HepG2 (cell line): ENCODE measurements around the gene CRAMP1. TPM values are rescaled to one million over a fixed set of nuclear protein-coding genes. Genes with fewer than 3 reads are reported as not detected.

Experiments
- AKAP8 ChIP-seq: sonication (generic); formaldehyde crosslinking; IDR thresholded peaks from 2 replicates; pipeline ENCODE4 v1.5.1; 2020; ENCODE audit warnings: mild to moderate bottlenecking, missing genetic modification reagents
- ARID2 ChIP-seq: sonication (generic); formaldehyde crosslinking; IDR thresholded peaks from 2 replicates; pipeline ENCODE4 v1.8.1; 2022; ENCODE audit warnings: mild to moderate bottlenecking, missing genetic modification reagents, borderline replicate concordance
- ATF7 ChIP-seq, 2 experiments: fragments of 450-650 bp in 1 of 2; sonication (generic) in 1 of 2; formaldehyde crosslinking in 1 of 2; IDR thresholded peaks; 2 replicates each; pipeline versions ENCODE4 v1.4.0 to v1.6.1; 2016 to 2020; ENCODE audit warnings: antibody characterized with exemption in 1 of 2, mild to moderate bottlenecking in 1 of 2, missing genetic modification reagents in 1 of 2
- GATA4 ChIP-seq: sonication (generic); IDR thresholded peaks from 2 replicates; pipeline ENCODE4 v1.6.1; 2016; ENCODE audit warnings: antibody characterized with exemption, low read depth, borderline replicate concordance
- HCFC1 ChIP-seq: fragments of 150-350 bp; IDR thresholded peaks from 2 replicates; pipeline ENCODE4 v1.6.1; 2014; ENCODE audit warnings: low read depth, low read length
- HMGA1 ChIP-seq: sonication (generic); formaldehyde crosslinking; conservative IDR thresholded peaks from 2 replicates; pipeline ENCODE4 v1.4.0; 2020; ENCODE audit warnings: missing genetic modification reagents
- HNF1A ChIP-seq, 2 experiments: sonication (generic) in 1 of 2; formaldehyde crosslinking in 1 of 2; IDR thresholded peaks; 2 replicates each; pipeline versions ENCODE4 v1.4.0 to v1.6.1; 2016 to 2020; ENCODE audit warnings: borderline replicate concordance in 1 of 2, low read depth in 1 of 2, mild to moderate bottlenecking in 1 of 2, missing genetic modification reagents in 1 of 2
- KAT7 ChIP-seq: IDR thresholded peaks from 2 replicates; pipeline ENCODE4 v1.6.1; 2018; ENCODE audit warnings: borderline replicate concordance, missing compliant biosample characterization
- KDM4B ChIP-seq: sonication (generic); formaldehyde crosslinking; IDR thresholded peaks from 2 replicates; pipeline ENCODE4 v1.4.0; 2020; ENCODE audit warnings: missing genetic modification reagents
- KMT2A ChIP-seq: sonication (generic); formaldehyde crosslinking; IDR thresholded peaks from 2 replicates; pipeline ENCODE4 v1.4.0; 2020; ENCODE audit warnings: missing genetic modification reagents
- NFKB2 ChIP-seq: sonication (generic); formaldehyde crosslinking; IDR thresholded peaks from 2 replicates; pipeline ENCODE4 v1.4.0; 2020; ENCODE audit warnings: missing genetic modification reagents, borderline replicate concordance
- POLR2AphosphoS5 ChIP-seq: IDR thresholded peaks from 2 replicates; pipeline ENCODE4 v1.6.1; 2012; ENCODE audit warnings: low read depth, low read length
- SNAI1 ChIP-seq: sonication (generic); formaldehyde crosslinking; IDR thresholded peaks from 2 replicates; pipeline ENCODE4 v1.5.0; 2020; ENCODE audit warnings: mild to moderate bottlenecking, missing genetic modification reagents, borderline replicate concordance
- TBL1XR1 ChIP-seq: fragments of 150-350 bp; IDR thresholded peaks from 2 replicates; pipeline ENCODE4 v1.6.1; 2014; ENCODE audit warnings: borderline replicate concordance, low read length; ENCODE audit not compliant: partially characterized antibody
- ZBTB20 ChIP-seq: sonication (generic); formaldehyde crosslinking; IDR thresholded peaks from 2 replicates; pipeline ENCODE4 v1.8.1; 2023; ENCODE audit warnings: missing genetic modification reagents, low read depth, mild to moderate bottlenecking, borderline replicate concordance
- ZFX ChIP-seq: sonication (generic); formaldehyde crosslinking; IDR thresholded peaks from 2 replicates; pipeline ENCODE4 v1.4.0; 2020; ENCODE audit warnings: mild to moderate bottlenecking, low read depth, missing genetic modification reagents, moderate library complexity
- ZNF180 ChIP-seq: sonication (generic); formaldehyde crosslinking; IDR thresholded peaks from 2 replicates; pipeline ENCODE4 v1.4.0; 2020; ENCODE audit warnings: low read depth, missing genetic modification reagents, borderline replicate concordance
- ZNF232 ChIP-seq: sonication (generic); formaldehyde crosslinking; IDR thresholded peaks from 2 replicates; pipeline ENCODE4 v1.4.0; 2020; ENCODE audit warnings: missing genetic modification reagents, borderline replicate concordance
- ZNF354B ChIP-seq: sonication (generic); formaldehyde crosslinking; IDR thresholded peaks from 2 replicates; pipeline ENCODE4 v1.8.0; 2022; ENCODE audit warnings: mild to moderate bottlenecking, missing genetic modification reagents
- ZNF543 ChIP-seq: sonication (generic); formaldehyde crosslinking; IDR thresholded peaks from 2 replicates; pipeline ENCODE4 v1.4.0; 2020; ENCODE audit warnings: mild to moderate bottlenecking, missing genetic modification reagents
- ZNF891 ChIP-seq: sonication (generic); formaldehyde crosslinking; IDR thresholded peaks from 2 replicates; pipeline ENCODE4 v1.5.0; 2020; ENCODE audit warnings: mild to moderate bottlenecking, missing genetic modification reagents
- ZSCAN25 ChIP-seq: sonication (generic); formaldehyde crosslinking; IDR thresholded peaks from 2 replicates; pipeline ENCODE4 v1.8.0; 2022; ENCODE audit warnings: mild to moderate bottlenecking, missing genetic modification reagents
- ZSCAN31 ChIP-seq: sonication (generic); formaldehyde crosslinking; IDR thresholded peaks from 2 replicates; pipeline ENCODE4 v1.5.0; 2020; ENCODE audit warnings: low read depth, mild to moderate bottlenecking, missing genetic modification reagents
- polyA plus RNA-seq, 8 experiments: library from polyadenylated mRNA; depleted of rRNA in 3 of 8; stranded (reverse) in 7 of 8; unstranded in 1 of 8; fragments of >200 nt; fragmentation: Illumina TruSeq in 4 of 8; extraction: Trizol in 4 of 8; gene quantifications; 2 replicates each; pipeline versions ENCODE4 v1.2.1 to v1.2.3, GENCODE V29; 2011 to 2016; ENCODE audit warnings: low read depth in 4 of 8, missing spikeins in 1 of 8, mixed read lengths in 1 of 8; ENCODE audit not compliant: insufficient read depth in 1 of 8
- total RNA-seq, 5 experiments: library from RNA; depleted of rRNA; stranded (reverse); fragments of >200 nt; fragmentation: Illumina TruSeq; extraction: Trizol; gene quantifications; 2 replicates each; pipeline ENCODE4 v1.2.3, GENCODE V29; 2016; ENCODE audit warnings: low read depth in 1 of 5
- TF ChIP-seq, protein P1 (sequence below): IDR thresholded peaks from 2 replicates; pipeline ENCODE4 v1.6.1; 2016

The CRAMP1 gene
- total and polyA plus RNA-seq, 2 of the 13 experiments (the other 11 are each of a cell fraction or from before 2014, with no cell fraction given): 6.8 to 9.7 TPM

- TF ChIP-seq, protein P1, sequence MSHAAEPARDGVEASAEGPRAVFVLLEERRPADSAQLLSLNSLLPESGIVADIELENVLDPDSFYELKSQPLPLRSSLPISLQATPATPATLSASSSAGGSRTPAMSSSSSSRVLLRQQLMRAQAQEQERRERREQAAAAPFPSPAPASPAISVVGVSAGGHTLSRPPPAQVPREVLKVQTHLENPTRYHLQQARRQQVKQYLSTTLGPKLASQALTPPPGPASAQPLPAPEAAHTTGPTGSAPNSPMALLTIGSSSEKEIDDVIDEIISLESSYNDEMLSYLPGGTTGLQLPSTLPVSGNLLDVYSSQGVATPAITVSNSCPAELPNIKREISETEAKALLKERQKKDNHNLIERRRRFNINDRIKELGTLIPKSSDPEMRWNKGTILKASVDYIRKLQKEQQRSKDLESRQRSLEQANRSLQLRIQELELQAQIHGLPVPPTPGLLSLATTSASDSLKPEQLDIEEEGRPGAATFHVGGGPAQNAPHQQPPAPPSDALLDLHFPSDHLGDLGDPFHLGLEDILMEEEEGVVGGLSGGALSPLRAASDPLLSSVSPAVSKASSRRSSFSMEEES: peak; percentile 36; the same call in 1 of the 2 replicates
- TF ChIP-seq ZNF543 (CRISPR knock-in tag): no peak
- TF ChIP-seq ZNF180: no peak
- 0 out of 2 replicates have a peak, but pooled peaks have one; percentile 80 for TF ChIP-seq ZNF354B (CRISPR knock-in tag)
- TF ChIP-seq KDM4B: no peak
- no peak for TF ChIP-seq HMGA1
- TF ChIP-seq ZNF891: no peak
- TF ChIP-seq TBL1XR1: peak; percentile 27
- TF ChIP-seq KMT2A (CRISPR knock-in tag): peak; percentile 58
- TF ChIP-seq POLR2AphosphoS5: 0 out of 2 replicates have a peak, but pooled peaks have one; percentile 35
- TF ChIP-seq ZFX (CRISPR knock-in tag): peak; percentile 96
- no peak for TF ChIP-seq ZBTB20 (CRISPR knock-in tag)
- 0 out of 2 replicates have a peak, but pooled peaks have one; percentile 13 for TF ChIP-seq GATA4
- TF ChIP-seq NFKB2 (CRISPR knock-in tag): peak; percentile 41; the same call in 1 of the 2 replicates
- 0 out of 2 replicates have a peak, but pooled peaks have one; percentile 59 for TF ChIP-seq KAT7 (CRISPR knock-in tag)
- no peak for TF ChIP-seq ARID2 (CRISPR knock-in tag)
- TF ChIP-seq HNF1A (IDR thresholded peaks at IDR 0.05; ENCODE audit: low read depth): no peak
- TF ChIP-seq HNF1A (CRISPR knock-in tag; IDR thresholded peaks at IDR 0.05; ENCODE audit: borderline replicate concordance): peak; percentile 16; the same call in 1 of the 2 replicates
- no peak for TF ChIP-seq ATF7 (IDR thresholded peaks at IDR 0.05)
- no peak for TF ChIP-seq ATF7 (CRISPR knock-in tag; IDR thresholded peaks at IDR 0.05)
- TF ChIP-seq ZSCAN31 (CRISPR knock-in tag): peak; percentile 79
- no peak for TF ChIP-seq ZSCAN25
- TF ChIP-seq ZNF232: peak; percentile 89
- no peak for TF ChIP-seq AKAP8 (CRISPR knock-in tag)
- 0 out of 2 replicates have a peak, but pooled peaks have one; percentile 9 for TF ChIP-seq HCFC1
- 0 out of 2 replicates have a peak, but pooled peaks have one; percentile 53 for TF ChIP-seq SNAI1 (CRISPR knock-in tag)
These were observed 1.9 kb upstream of the CRAMP1 start (continued) for GRCh38 chr16:1610071-1610898.
